K562 (cell line): Measurements from ENCODE around the gene DMXL1. TPM values are rescaled to one million over a fixed set of nuclear protein-coding genes. Genes with fewer than 3 reads are reported as not detected.

Source experiments
- ATAC-seq: fragments of 200-7000 bp; cut with Tn5 transposase; 3 replicates; pipeline ENCODE4 v1.9.1; 2020; ENCODE audit warnings: moderate library complexity
- BruUV-seq: library from RNA; stranded (reverse); fragments of 400-500 nt; replicated peaks from 2 replicates; lab custom pipeline; 2021; lab: Mats Ljungman, UMichigan
- CTCF ChIA-PET: fragments of 300-600 bp; formaldehyde crosslinking; extraction: SDS; loops from one replicate; lab custom pipeline; 2021; ENCODE audit warnings: low intra/inter-chr PET ratio; lab: Yijun Ruan, JAX
- POLR2A ChIA-PET: fragments of 300-600, 350-650 bp; sonication (Branson Sonifier 250); formaldehyde crosslinking; extraction: SDS; loops from one replicate; lab custom pipeline; 2021; ENCODE audit warnings: antibody characterized with exemption, inconsistent platforms; lab: Yijun Ruan, JAX
- DNase-seq, 4 experiments: peaks; one replicate each; pipeline versions ENCODE4 v3.0.0 to v3.0.0-alpha.2; 2011 to 2018; ENCODE audit warnings: low spot score in 3 of 4, mixed read lengths in 3 of 4; ENCODE audit errors: extremely low read depth in 1 of 4
- FAIRE-seq: peaks from 2 replicates; lab custom pipeline; 2011; peaks lifted over from hg19 to GRCh38; lab: Jason Lieb, UNC
- H2AFZ ChIP-seq: 2 replicates; pipeline ENCODE4 v1.6.0; 2011; ENCODE audit warnings: low read depth, low read length, control low read depth, inconsistent platforms
- H3K27ac ChIP-seq: fragments of 200-600 bp; 3 replicates; pipeline ENCODE4 v1.8.0; 2011; ENCODE audit warnings: low read depth, mild to moderate bottlenecking, control low read depth, inconsistent platforms, low read length, moderate library complexity, mixed read lengths; ENCODE audit errors: extremely low read depth
- H3K27me3 ChIP-seq, 2 experiments: fragments of 300-600 bp in 1 of 2; 2 replicates in 1 of 2; 3 replicates in 1 of 2; pipeline versions ENCODE4 v1.6.0 to v1.8.0; 2011; ENCODE audit warnings: inconsistent platforms in 2 of 2, low read length in 2 of 2, mild to moderate bottlenecking in 1 of 2, mixed read lengths in 1 of 2, moderate library complexity in 1 of 2; ENCODE audit not compliant: control insufficient read depth in 2 of 2, insufficient read depth in 2 of 2
- H3K36me3 ChIP-seq: fragments of 300-600 bp; 3 replicates; pipeline ENCODE4 v1.8.0; 2011; ENCODE audit warnings: mild to moderate bottlenecking, low read length, inconsistent platforms; ENCODE audit not compliant: control insufficient read depth, insufficient read depth
- H3K4me1 ChIP-seq, 2 experiments: fragments of 200-600 bp in 1 of 2; replicated peaks in 1 of 2; 2 replicates in 1 of 2; 3 replicates in 1 of 2; pipeline versions ENCODE4 v1.5.1 to v1.8.0; 2011; ENCODE audit warnings: inconsistent platforms in 2 of 2, low read length in 2 of 2, mild to moderate bottlenecking in 1 of 2, mixed read lengths in 1 of 2, moderate library complexity in 1 of 2; ENCODE audit not compliant: control insufficient read depth in 2 of 2, insufficient read depth in 2 of 2
- H3K4me2 ChIP-seq: 2 replicates; pipeline ENCODE4 v1.6.1; 2011; ENCODE audit warnings: low read length, control low read depth, inconsistent platforms, mixed read lengths; ENCODE audit not compliant: insufficient read depth
- H3K4me3 ChIP-seq: fragments of 200-600 bp; sonication (generic), shearing (Covaris generic); 2 replicates; pipeline ENCODE4 v1.5.1; 2016; ENCODE audit warnings: control low read depth, inconsistent platforms
- H3K79me2 ChIP-seq: fragments of 200-600 bp; 3 replicates; pipeline ENCODE4 v1.8.0; 2011; ENCODE audit warnings: low read length, inconsistent platforms; ENCODE audit not compliant: control insufficient read depth, insufficient read depth
- H3K9ac ChIP-seq, 2 experiments: 2 replicates each; pipeline versions ENCODE4 v1.6.0 to v1.6.1; 2011; ENCODE audit warnings: low read depth in 2 of 2, low read length in 2 of 2, control low read depth in 1 of 2, inconsistent platforms in 1 of 2, mild to moderate bottlenecking in 1 of 2, mixed read lengths in 1 of 2; ENCODE audit not compliant: insufficient read depth in 1 of 2
- H3K9me1 ChIP-seq: one replicate; pipeline ENCODE4 v1.6.0; 2011; ENCODE audit warnings: inconsistent platforms, mild to moderate bottlenecking, low read length, moderate library complexity; ENCODE audit not compliant: control insufficient read depth, insufficient read depth
- H3K9me3 ChIP-seq: replicated peaks from 2 replicates; pipeline ENCODE4 v1.5.1; 2011; ENCODE audit warnings: low read depth, low read length, inconsistent platforms; ENCODE audit not compliant: control insufficient read depth, insufficient read depth
- H4K20me1 ChIP-seq: replicated peaks from 2 replicates; pipeline ENCODE4 v1.6.1; 2011; ENCODE audit warnings: low read length, inconsistent platforms, mixed read lengths; ENCODE audit not compliant: control insufficient read depth, insufficient read depth
- ARNT ChIP-seq, 2 experiments: fragments of 450-650 bp; IDR thresholded peaks; 2 replicates each; pipeline ENCODE4 v1.6.1; 2016; ENCODE audit warnings: mild to moderate bottlenecking in 1 of 2
- DDX20 ChIP-seq: fragments of 450-650 bp; IDR thresholded peaks from 2 replicates; pipeline ENCODE4 v1.6.1; 2016; ENCODE audit warnings: missing genetic modification characterization, low read depth, mild to moderate bottlenecking, missing compliant biosample characterization, moderate library complexity
- E2F1 ChIP-seq: sonication (generic); formaldehyde crosslinking; IDR thresholded peaks from 2 replicates; pipeline ENCODE4 v1.8.1; 2023; ENCODE audit warnings: mild to moderate bottlenecking, missing genetic modification reagents, moderate library complexity
- EP300 ChIP-seq: IDR thresholded peaks from 2 replicates; pipeline ENCODE4 v1.6.1; 2012; ENCODE audit warnings: low read length, improper control_type of control experiment
- ESRRB ChIP-seq: fragments of 250-450 bp; sonication (Bioruptor Pico); IDR thresholded peaks from 2 replicates; pipeline ENCODE4 v1.5.0; 2020; ENCODE audit warnings: mild to moderate bottlenecking, moderate library complexity, borderline replicate concordance
- GABPB1 ChIP-seq: sonication (generic); formaldehyde crosslinking; IDR thresholded peaks from 2 replicates; pipeline ENCODE4 v1.8.0; 2022; ENCODE audit warnings: mild to moderate bottlenecking, missing genetic modification reagents
- GATA2 ChIP-seq: sonication (generic); formaldehyde crosslinking; IDR thresholded peaks from 2 replicates; pipeline ENCODE4 v1.4.0; 2020; ENCODE audit warnings: mild to moderate bottlenecking, missing genetic modification reagents
- HNRNPH1 ChIP-seq: fragments of 200-400 bp; formaldehyde crosslinking; optimal IDR thresholded peaks from 2 replicates; pipeline ENCODE3; 2017; ENCODE audit warnings: low read depth, mild to moderate bottlenecking, low read length, moderate library complexity
- PHB2 ChIP-seq: fragments of 450-650 bp; IDR thresholded peaks from 2 replicates; pipeline ENCODE4 v1.6.1; 2017; ENCODE audit warnings: low read depth
- SIN3B ChIP-seq: fragments of 450-650 bp; IDR thresholded peaks from 2 replicates; pipeline ENCODE4 v1.6.1; 2017; ENCODE audit warnings: low read depth, mild to moderate bottlenecking, moderate library complexity
- SREBF2 ChIP-seq: sonication (generic); formaldehyde crosslinking; IDR thresholded peaks from 2 replicates; pipeline ENCODE4 v1.4.0; 2020; ENCODE audit warnings: mild to moderate bottlenecking, missing genetic modification reagents
- SRSF7 ChIP-seq: fragments of 200-400 bp; formaldehyde crosslinking; optimal IDR thresholded peaks from 2 replicates; pipeline ENCODE3; 2017; ENCODE audit warnings: mild to moderate bottlenecking, low read depth, low read length
- TCF15 ChIP-seq: fragments of 250-450 bp; sonication (Bioruptor Pico); IDR thresholded peaks from 2 replicates; pipeline ENCODE4 v1.8.0; 2022; ENCODE audit warnings: moderate library complexity, mild to moderate bottlenecking, inconsistent platforms
- TCF7 ChIP-seq: sonication (generic); IDR thresholded peaks from 2 replicates; pipeline ENCODE4 v1.6.1; 2016; ENCODE audit warnings: antibody characterized with exemption, borderline replicate concordance
- ZNF274 ChIP-seq: IDR thresholded peaks from 2 replicates; pipeline ENCODE4 v1.6.1; 2011; ENCODE audit warnings: low read depth, mild to moderate bottlenecking, low read length, moderate library complexity, borderline replicate concordance
- ZNF316 ChIP-seq: fragments of 450-650 bp; IDR thresholded peaks from 2 replicates; pipeline ENCODE4 v1.6.1; 2016
- ZNF395 ChIP-seq: fragments of 200-800 bp; sonication (Bioruptor generic); IDR thresholded peaks from 2 replicates; pipeline ENCODE4 v1.6.1; 2017; ENCODE audit warnings: missing genetic modification characterization, missing compliant biosample characterization
- ZNF655 ChIP-seq: fragments of 250-450 bp; sonication (Bioruptor Pico); IDR thresholded peaks from 2 replicates; pipeline ENCODE4 v1.5.0; 2021
- ZNF785 ChIP-seq: fragments of 250-450 bp; sonication (Bioruptor Pico); IDR thresholded peaks from 2 replicates; pipeline ENCODE4 v1.4.0; 2020; ENCODE audit warnings: mild to moderate bottlenecking
- WGBS: fragments of 100-300 bp; shearing (Covaris generic); methylation state at CpG from one replicate; pipeline ENCODE4 v1.1.6; 2016; ENCODE audit warnings: low coverage, mixed read lengths; ENCODE audit not compliant: insufficient coverage; ENCODE audit errors: missing lambda C conversion rate; 5-methylcytosine and 5-hydroxymethylcytosine counted together
- in situ Hi-C: fragments of 300-500 bp; cut with MboI; formaldehyde crosslinking; loops from 4 replicates; pipeline ENCODE4 v1.15.0; 2018; ENCODE audit warnings: inconsistent platforms, mixed read lengths
- intact Hi-C: fragments of 100-400 bp; cut with micrococcal nuclease; formaldehyde crosslinking; loops from 2 replicates; pipeline ENCODE4 v1.14.2; 2022
- polyA plus RNA-seq, 8 experiments: library from polyadenylated mRNA; depleted of rRNA in 4 of 8; stranded (reverse) in 5 of 8; unstranded in 3 of 8; fragments of >200 nt; fragmentation: Nextera tagmentation in 2 of 8; fragmentation: Illumina TruSeq in 1 of 8; extraction: Ambion mirVana in 2 of 8; extraction: Trizol in 1 of 8; gene quantifications; 2 replicates each; pipeline versions ENCODE4 v1.2.1 to v1.2.3, GENCODE V29; 2011 to 2014; ENCODE audit warnings: inconsistent platforms in 1 of 8, missing spikeins in 1 of 8
- total RNA-seq, 7 experiments: library from RNA; depleted of rRNA in 6 of 7; stranded (reverse); fragments of >200 nt in 6 of 7; fragmentation: Illumina TruSeq in 2 of 7; extraction: Trizol in 2 of 7; gene quantifications; 2 replicates each; pipeline versions ENCODE4 v1.2.1 to v1.2.3, GENCODE V29; 2011 to 2021; ENCODE audit warnings: low replicate concordance in 1 of 7

The DMXL1 gene
- total and polyA plus RNA-seq, 9 of the 15 experiments (the other 6 are each of a cell fraction or from before 2014, with no cell fraction given), result 8.3 to 40.3 (median 30.6) TPM

- TF ChIP-seq TCF15 (CRISPR knock-in tag) (no peak), PHB2 (no peak), ZNF785 (no peak), EP300 (no peak), ZNF655 (no peak), SRSF7 (no peak), GABPB1 (CRISPR knock-in tag) (no peak), E2F1 (CRISPR knock-in tag) (no peak), ARNT (IDR thresholded peaks at IDR 0.05) (no peak)
Observed at GRCh38 chr5:119190470-119191095, 119.7 kb downstream of the DMXL1 start (continued).

GRCh38 chr5:119191944-119192343 is 121.1 kb downstream of the DMXL1 start:
- 39% methylated on average over 1 of the region's 1 CpG for WGBS
- ChIA-PET CTCF (no interaction called here), POLR2A (interaction anchor here (2.3 to 2.9 kb wide), 2 partner anchors 9 to 12 kb away, joined by 7 to 9 read pairs; no protein-coding TSS in a partner anchor)
- no peaks in the 10 kb centered on the region; a peak in 1 of 5 replicates for H3K4me1 ChIP-seq
- in situ Hi-C loops (no loop called here), intact Hi-C loops (no loop called here)
- no peak for DNase-seq
- no peak for ATAC-seq
- H3K27me3 ChIP-seq, result no peaks in the 10 kb centered on the region
- H2AFZ ChIP-seq, result no peak overlapping the region
- H3K79me2 ChIP-seq, result no peaks in the 10 kb centered on the region
- no peak overlapping the region for H3K4me2 ChIP-seq
- no peaks in the 10 kb centered on the region for H3K9me3 ChIP-seq
- FAIRE-seq, result no peak
- H4K20me1 ChIP-seq, result no peaks in the 10 kb centered on the region
- H3K9ac ChIP-seq, result no peak overlapping the region
- H3K4me3 ChIP-seq, result no peak overlapping the region
- no peak overlapping the region for H3K27ac ChIP-seq
- no TSS peak for BruUV-seq
- no peaks in the 10 kb centered on the region for H3K9me1 ChIP-seq
- H3K36me3 ChIP-seq, result peaks cover 52% of the 10 kb centered on the region
- TF ChIP-seq HNRNPH1 (no peak), ZNF316 (no peak), SREBF2 (CRISPR knock-in tag) (no peak), ZNF274 (no peak), ZNF395 (no peak), TCF7 (no peak), SIN3B (no peak), GATA2 (no peak), ESRRB (CRISPR knock-in tag) (no peak), DDX20 (tag) (no peak)
